Mesendoderm (in vitro differentiated cells): Measurements from ENCODE around the gene SIGLEC5. TPM values are rescaled to one million over a fixed set of nuclear protein-coding genes. Genes with fewer than 3 reads are reported as not detected.
"Not testable (repeated sequence)": the region's sequence is repeated elsewhere in the genome, so short reads cannot be mapped to it uniquely, and the experiment has no call there.

Source experiments
- DNase-seq: peaks from one replicate; pipeline ENCODE4 v3.0.0; 2013
- H2AK5ac ChIP-seq: 2 replicates; pipeline ENCODE4 v1.6.1; 2013; ENCODE audit warnings: low read length, inconsistent platforms
- H2BK120ac ChIP-seq: 2 replicates; pipeline ENCODE4 v1.6.1; 2013; ENCODE audit warnings: low read depth, mild to moderate bottlenecking, low read length, moderate library complexity, mixed read lengths
- H2BK15ac ChIP-seq: replicated peaks from 2 replicates; pipeline ENCODE4 v1.6.1; 2013; ENCODE audit warnings: low read depth, mild to moderate bottlenecking, moderate library complexity
- H2BK5ac ChIP-seq: 2 replicates; pipeline ENCODE4 v1.6.1; 2013; ENCODE audit warnings: low read length, inconsistent platforms
- H3K18ac ChIP-seq: 2 replicates; pipeline ENCODE4 v1.6.1; 2013; ENCODE audit warnings: mild to moderate bottlenecking, low read length, mixed read lengths
- H3K23ac ChIP-seq: one replicate; pipeline ENCODE4 v1.6.1; 2013; ENCODE audit warnings: low read length
- H3K27ac ChIP-seq: 2 replicates; pipeline ENCODE4 v1.5.1; 2013; ENCODE audit warnings: low read depth, mild to moderate bottlenecking, inconsistent platforms, low read length, moderate library complexity
- H3K27me3 ChIP-seq: 2 replicates; pipeline ENCODE4 v1.6.1; 2013; ENCODE audit warnings: low read length, control low read depth, mild to moderate bottlenecking, inconsistent platforms; ENCODE audit not compliant: insufficient read depth, poor library complexity
- H3K36me3 ChIP-seq: 2 replicates; pipeline ENCODE4 v1.6.1; 2013; ENCODE audit warnings: low read length, inconsistent platforms; ENCODE audit not compliant: control insufficient read depth, insufficient read depth
- H3K4ac ChIP-seq: one replicate; pipeline ENCODE4 v1.6.1; 2013; ENCODE audit warnings: low read depth, mild to moderate bottlenecking, low read length, moderate library complexity
- H3K4me1 ChIP-seq: 2 replicates; pipeline ENCODE4 v1.6.1; 2013; ENCODE audit warnings: low read depth, low read length, inconsistent platforms; ENCODE audit not compliant: control insufficient read depth
- H3K4me2 ChIP-seq: 2 replicates; pipeline ENCODE4 v1.6.1; 2013; ENCODE audit warnings: low read length
- H3K4me3 ChIP-seq: 2 replicates; pipeline ENCODE4 v1.5.1; 2013; ENCODE audit warnings: mild to moderate bottlenecking, low read length
- H3K56ac ChIP-seq: one replicate; pipeline ENCODE4 v1.6.1; 2013; ENCODE audit warnings: low read length
- H3K79me1 ChIP-seq: 2 replicates; pipeline ENCODE4 v1.6.1; 2013; ENCODE audit warnings: low read length, inconsistent platforms
- H3K79me2 ChIP-seq: 2 replicates; pipeline ENCODE4 v1.6.1; 2013; ENCODE audit warnings: mild to moderate bottlenecking, low read length; ENCODE audit not compliant: control insufficient read depth, insufficient read depth
- H3K9ac ChIP-seq: 2 replicates; pipeline ENCODE4 v1.6.1; 2013; ENCODE audit warnings: low read length, inconsistent platforms
- H4K5ac ChIP-seq: one replicate; pipeline ENCODE4 v1.6.1; 2013; ENCODE audit warnings: low read length
- H4K8ac ChIP-seq: one replicate; pipeline ENCODE4 v1.6.1; 2013; ENCODE audit warnings: low read depth, mild to moderate bottlenecking, control low read depth, low read length, moderate library complexity
- whole genome bisulfite sequencing: extraction: QIAGEN DNeasy Blood & Tissue Kit; methylation state at CpG from one replicate; pipeline ENCODE4 v1.1.7; 2013; ENCODE audit warnings: low lambda C conversion rate, missing lambda C conversion rate; ENCODE audit not compliant: insufficient coverage; ENCODE audit errors: extremely low coverage; 5-methylcytosine and 5-hydroxymethylcytosine counted together
- polyA plus RNA-seq, 2 experiments: library from polyadenylated mRNA; stranded (reverse); fragments of 200-250 nt; gene quantifications; one replicate each; pipeline ENCODE4 v1.2.3, GENCODE V29; 2013

SIGLEC5 gene
- not detected for polyA plus RNA-seq (2013, experiment 1 of 2)
- polyA plus RNA-seq (2013, experiment 2 of 2) = not detected

GRCh38 chr19:51630315-51630714 lies at the start of gene SIGLEC5:
Gene SIGLEC5, minus strand, starts transcription at chr19:51630401. Its CDS starts 66 bp downstream, at chr19:51630335.
- not testable (repeated sequence) for H3K4me1 ChIP-seq, H3K27me3 ChIP-seq, H4K8ac ChIP-seq, H2BK5ac ChIP-seq, H2AK5ac ChIP-seq, H3K56ac ChIP-seq, H3K18ac ChIP-seq, H2BK120ac ChIP-seq, DNase-seq, H3K36me3 ChIP-seq, H3K27ac ChIP-seq, H3K4me2 ChIP-seq, H4K5ac ChIP-seq, H3K23ac ChIP-seq, H3K4ac ChIP-seq, H3K4me3 ChIP-seq, H3K9ac ChIP-seq, H3K79me2 ChIP-seq, H3K79me1 ChIP-seq, H2BK15ac ChIP-seq
- WGBS = no CpG with 5 or more reads among the region's 13 CpGs

- Histone ChIP-seq H3K4me3 (no peak overlapping the region), H3K4me1 (no peaks in the 10 kb centered on the region), H2AK5ac (no peak overlapping the region), H3K9ac (no peak overlapping the region), H3K79me1 (no peaks in the 10 kb centered on the region), H3K4ac (no peak overlapping the region), H2BK120ac (no peak overlapping the region), H3K23ac (no peak overlapping the region), H3K27ac (no peak overlapping the region), H2BK5ac (no peak overlapping the region), H4K5ac (no peak overlapping the region), H3K79me2 (no peaks in the 10 kb centered on the region), H3K18ac (no peak overlapping the region), H3K56ac (no peak overlapping the region), H2BK15ac (no peak overlapping the region), H3K27me3 (no peaks in the 10 kb centered on the region), H3K4me2 (no peak overlapping the region), H3K36me3 (no peaks in the 10 kb centered on the region), H4K8ac (no peak overlapping the region)
- no peak for DNase-seq
- no CpG with 5 or more reads among the region's 11 CpGs for WGBS
Observed at GRCh38 chr19:51676566-51677083, 46.4 kb upstream of the SIGLEC5 start.

GRCh38 chr19:51675911-51676565 lies 45.8 kb upstream of the SIGLEC5 start:
- H3K4me3 ChIP-seq, H2BK5ac ChIP-seq, H3K56ac ChIP-seq, H4K8ac ChIP-seq, H3K79me2 ChIP-seq, H2BK15ac ChIP-seq, H3K23ac ChIP-seq, H3K4me2 ChIP-seq, H3K27ac ChIP-seq, H3K27me3 ChIP-seq, H3K9ac ChIP-seq, H3K4me1 ChIP-seq, H3K4ac ChIP-seq, H3K79me1 ChIP-seq, H4K5ac ChIP-seq, H2BK120ac ChIP-seq, H3K36me3 ChIP-seq, H3K18ac ChIP-seq, H2AK5ac ChIP-seq: not testable (repeated sequence)
- no CpG with 5 or more reads among the region's 7 CpGs for WGBS
- peak; percentile 60 for DNase-seq

GRCh38 chr19:51668216-51668615 lies 38.0 kb upstream of the SIGLEC5 start:
- Histone ChIP-seq H3K9ac (no peak overlapping the region), H3K23ac (no peak overlapping the region), H2AK5ac (no peak overlapping the region), H4K8ac (no peak overlapping the region), H3K4me3 (no peak overlapping the region), H3K27ac (no peak overlapping the region), H3K36me3 (no peaks in the 10 kb centered on the region), H3K79me2 (no peaks in the 10 kb centered on the region), H3K79me1 (no peaks in the 10 kb centered on the region), H3K4me1 (no peaks in the 10 kb centered on the region), H3K4me2 (no peak overlapping the region), H3K56ac (no peak overlapping the region), H3K27me3 (no peaks in the 10 kb centered on the region), H2BK120ac (no peak overlapping the region), H3K18ac (no peak overlapping the region), H2BK5ac (no peak overlapping the region), H4K5ac (no peak overlapping the region), H3K4ac (no peak overlapping the region), H2BK15ac (no peak overlapping the region)
- WGBS = no CpG with 5 or more reads among the region's 3 CpGs
- DNase-seq = no peak

- Histone ChIP-seq H3K27ac (no peak overlapping the region), H3K36me3 (no peaks in the 10 kb centered on the region), H3K27me3 (no peaks in the 10 kb centered on the region), H2AK5ac (no peak overlapping the region), H3K4me3 (no peak overlapping the region), H3K18ac (no peak overlapping the region), H3K79me2 (no peaks in the 10 kb centered on the region), H3K23ac (no peak overlapping the region), H2BK120ac (no peak overlapping the region), H3K56ac (no peak overlapping the region), H2BK15ac (no peak overlapping the region), H3K4ac (no peak overlapping the region), H3K4me2 (no peak overlapping the region), H2BK5ac (no peak overlapping the region), H4K8ac (no peak overlapping the region), H3K79me1 (no peaks in the 10 kb centered on the region), H4K5ac (no peak overlapping the region), H3K4me1 (no peaks in the 10 kb centered on the region), H3K9ac (no peak overlapping the region)
- no CpG with 5 or more reads among the region's 3 CpGs for WGBS
- no peak for DNase-seq
Observed at GRCh38 chr19:51664997-51665396, 34.8 kb upstream of the SIGLEC5 start.

GRCh38 chr19:51664131-51664530 lies 33.9 kb upstream of the SIGLEC5 start:
- no peak overlapping the region for H3K4me3 ChIP-seq
- WGBS = no CpG with 5 or more reads among the region's 1 CpG
- no peak overlapping the region for H2BK120ac ChIP-seq
- no peak overlapping the region for H3K18ac ChIP-seq
- H3K27ac ChIP-seq = no peak overlapping the region
- H3K56ac ChIP-seq = no peak overlapping the region
- H4K8ac ChIP-seq = no peak overlapping the region
- no peak overlapping the region for H2AK5ac ChIP-seq
- no peak for DNase-seq
- H2BK15ac ChIP-seq = no peak overlapping the region
- no peak overlapping the region for H3K4me2 ChIP-seq
- H4K5ac ChIP-seq = no peak overlapping the region
- H2BK5ac ChIP-seq = no peak overlapping the region
- no peak overlapping the region for H3K4ac ChIP-seq
- H3K79me1 ChIP-seq = no peaks in the 10 kb centered on the region
- no peaks in the 10 kb centered on the region for H3K36me3 ChIP-seq
- no peak overlapping the region for H3K23ac ChIP-seq
- no peaks in the 10 kb centered on the region for H3K4me1 ChIP-seq
- no peak overlapping the region for H3K9ac ChIP-seq
- H3K79me2 ChIP-seq = no peaks in the 10 kb centered on the region
- H3K27me3 ChIP-seq = no peaks in the 10 kb centered on the region
